HepG2 (cell line): ENCODE results near the gene FGD6. TPM values are rescaled to one million over a fixed set of nuclear protein-coding genes. Genes with fewer than 3 reads are reported as not detected.

Experiments used
- ATAC-seq: fragments of 200-7000 bp; cut with Tn5 transposase; 3 replicates; pipeline ENCODE4 v1.9.1; 2020; ENCODE audit warnings: mild to moderate bottlenecking, moderate library complexity
- BruUV-seq: library from RNA; stranded (reverse); fragments of 400-500 nt; replicated peaks from 2 replicates; lab custom pipeline; 2021; lab: Mats Ljungman, UMichigan
- CTCF ChIA-PET: fragments of 300-600 bp; formaldehyde crosslinking; extraction: SDS; loops from one replicate; lab custom pipeline; 2021; ENCODE audit warnings: low total read pairs, inconsistent platforms, low intra/inter-chr PET ratio; lab: Yijun Ruan, JAX
- POLR2A ChIA-PET: fragments of 350-600 bp; sonication (Branson Sonifier 250); formaldehyde crosslinking; loops from one replicate; lab custom pipeline; 2020; ENCODE audit warnings: antibody characterized with exemption, inconsistent platforms; lab: Yijun Ruan, JAX
- DNase-seq: peaks from one replicate; pipeline ENCODE4 v3.0.0-alpha.2; 2015; ENCODE audit warnings: low spot score
- FAIRE-seq: peaks from 3 replicates; lab custom pipeline; 2011; peaks lifted over from hg19 to GRCh38; lab: Jason Lieb, UNC
- H2AFZ ChIP-seq: one replicate; pipeline ENCODE4 v1.6.1; 2011; ENCODE audit warnings: low read length, inconsistent platforms
- H3K27ac ChIP-seq: fragments of 300-600 bp; 3 replicates; pipeline ENCODE4 v1.8.0; 2011; ENCODE audit warnings: mixed run types, mild to moderate bottlenecking, mixed read lengths, low read length, inconsistent platforms; ENCODE audit not compliant: insufficient read depth; ENCODE audit errors: extremely low read length
- H3K27me3 ChIP-seq, 2 experiments: fragments of 200-600 bp in 1 of 2; 2 replicates in 1 of 2; 3 replicates in 1 of 2; pipeline versions ENCODE4 v1.6.0 to v1.8.0; 2011; ENCODE audit warnings: low read length in 2 of 2, mild to moderate bottlenecking in 2 of 2, moderate library complexity in 2 of 2, inconsistent platforms in 1 of 2; ENCODE audit not compliant: insufficient read depth in 2 of 2, control insufficient read depth in 1 of 2
- H3K36me3 ChIP-seq, 2 experiments: fragments of 200-600 bp in 1 of 2; replicated peaks in 1 of 2; 2 replicates in 1 of 2; 3 replicates in 1 of 2; pipeline versions ENCODE4 v1.5.1 to v1.8.0; 2011; ENCODE audit warnings: low read length in 2 of 2, inconsistent platforms in 1 of 2; ENCODE audit not compliant: insufficient read depth in 2 of 2, control insufficient read depth in 1 of 2
- H3K4me1 ChIP-seq: 2 replicates; pipeline ENCODE4 v1.5.1; 2012; ENCODE audit warnings: low read length, inconsistent platforms; ENCODE audit not compliant: insufficient read depth
- H3K4me2 ChIP-seq: 2 replicates; pipeline ENCODE4 v1.6.0; 2011; ENCODE audit warnings: low read depth, low read length, inconsistent platforms
- H3K4me3 ChIP-seq, 3 experiments: fragments of 200-600 bp in 1 of 3; sonication (generic), shearing (Covaris generic) in 1 of 3; replicated peaks in 1 of 3; 2 replicates each; pipeline ENCODE4 v1.5.1; 2011 to 2016; ENCODE audit warnings: low read length in 3 of 3, inconsistent platforms in 2 of 3, low read depth in 2 of 3, mild to moderate bottlenecking in 2 of 3, control low read depth in 1 of 3, mixed read lengths in 1 of 3; ENCODE audit not compliant: insufficient read depth in 1 of 3
- H3K79me2 ChIP-seq: one replicate; pipeline ENCODE4 v1.6.1; 2011; ENCODE audit warnings: low read length, inconsistent platforms; ENCODE audit not compliant: insufficient read depth
- H3K9ac ChIP-seq: 2 replicates; pipeline ENCODE4 v1.6.0; 2011; ENCODE audit warnings: mild to moderate bottlenecking, low read depth, low read length, inconsistent platforms; ENCODE audit not compliant: insufficient read depth
- H3K9me3 ChIP-seq: 2 replicates; pipeline ENCODE4 v1.5.1; 2012; ENCODE audit warnings: mild to moderate bottlenecking, low read length
- H4K20me1 ChIP-seq: 2 replicates; pipeline ENCODE4 v1.6.0; 2011; ENCODE audit warnings: inconsistent platforms, mild to moderate bottlenecking, low read length, moderate library complexity; ENCODE audit not compliant: insufficient read depth
- NCOA2 ChIP-seq: sonication (generic); formaldehyde crosslinking; IDR thresholded peaks from 2 replicates; pipeline ENCODE4 v1.8.0; 2022; ENCODE audit warnings: inconsistent platforms
- NCOR1 ChIP-seq: fragments of 200-600 bp; sonication (generic); IDR thresholded peaks from 2 replicates; pipeline ENCODE4 v1.7.0; 2017; ENCODE audit warnings: antibody characterized with exemption, low read length, borderline replicate concordance
- NONO ChIP-seq, 2 experiments: fragments of 450-650 bp in 1 of 2; sonication (generic) in 1 of 2; formaldehyde crosslinking in 1 of 2; IDR thresholded peaks in 1 of 2; conservative IDR thresholded peaks in 1 of 2; 2 replicates each; pipeline versions ENCODE4 v1.6.1 to v1.8.0; 2017 to 2022; ENCODE audit warnings: mild to moderate bottlenecking in 1 of 2, missing genetic modification reagents in 1 of 2, moderate library complexity in 1 of 2
- PITX1 ChIP-seq: sonication (generic); formaldehyde crosslinking; IDR thresholded peaks from 2 replicates; pipeline ENCODE4 v1.5.1; 2020; ENCODE audit warnings: mild to moderate bottlenecking, missing genetic modification reagents
- STAT5B ChIP-seq: sonication (generic); formaldehyde crosslinking; IDR thresholded peaks from 2 replicates; pipeline ENCODE4 v1.4.0; 2020; ENCODE audit warnings: missing genetic modification reagents
- ZFP41 ChIP-seq: sonication (generic); formaldehyde crosslinking; IDR thresholded peaks from 2 replicates; pipeline ENCODE4 v1.4.0; 2020; ENCODE audit warnings: mild to moderate bottlenecking, missing genetic modification reagents, borderline replicate concordance
- ZNF121 ChIP-seq: sonication (generic); formaldehyde crosslinking; IDR thresholded peaks from 2 replicates; pipeline ENCODE4 v1.5.0; 2020; ENCODE audit warnings: mild to moderate bottlenecking, missing genetic modification reagents
- ZNF761 ChIP-seq: sonication (generic); formaldehyde crosslinking; conservative IDR thresholded peaks from 2 replicates; pipeline ENCODE4 v1.4.0; 2020; ENCODE audit warnings: mild to moderate bottlenecking, missing genetic modification reagents
- WGBS: methylation state at CpG from one replicate; pipeline ENCODE4 v1.1.6; 2017; ENCODE audit warnings: low lambda C conversion rate; 5-methylcytosine and 5-hydroxymethylcytosine counted together
- in situ Hi-C: cut with HindIII; loops from 2 replicates; pipeline ENCODE4 v1.10.0; 2017; ENCODE audit warnings: low pct_unique_long_range_greater_than_20kb; ENCODE audit not compliant: extremely low pct_ligation_motif_present
- intact Hi-C: fragments of 100-400 bp; cut with micrococcal nuclease; formaldehyde crosslinking; loops from one replicate; pipeline ENCODE4 v1.10.0; 2022; ENCODE audit not compliant: unreplicated experiment
- polyA plus RNA-seq, 8 experiments: library from polyadenylated mRNA; depleted of rRNA in 3 of 8; stranded (reverse) in 7 of 8; unstranded in 1 of 8; fragments of >200 nt; fragmentation: Illumina TruSeq in 4 of 8; extraction: Trizol in 4 of 8; gene quantifications; 2 replicates each; pipeline versions ENCODE4 v1.2.1 to v1.2.3, GENCODE V29; 2011 to 2016; ENCODE audit warnings: low read depth in 4 of 8, missing spikeins in 1 of 8, mixed read lengths in 1 of 8; ENCODE audit not compliant: insufficient read depth in 1 of 8
- total RNA-seq, 5 experiments: library from RNA; depleted of rRNA; stranded (reverse); fragments of >200 nt; fragmentation: Illumina TruSeq; extraction: Trizol; gene quantifications; 2 replicates each; pipeline ENCODE4 v1.2.3, GENCODE V29; 2016; ENCODE audit warnings: low read depth in 1 of 5
- TF ChIP-seq, protein P1 (sequence below): sonication (generic); formaldehyde crosslinking; conservative IDR thresholded peaks from 2 replicates; pipeline ENCODE4 v1.4.0; 2020; ENCODE audit warnings: mild to moderate bottlenecking, missing genetic modification reagents, moderate library complexity
- TF ChIP-seq, protein P2 (sequence below): sonication (generic); formaldehyde crosslinking; IDR thresholded peaks from 2 replicates; pipeline ENCODE4 v1.5.0; 2020; ENCODE audit warnings: mild to moderate bottlenecking, missing genetic modification reagents
- TF ChIP-seq, protein P3 (sequence below): sonication (generic); formaldehyde crosslinking; IDR thresholded peaks from 2 replicates; pipeline ENCODE4 v1.4.0; 2020; ENCODE audit warnings: missing genetic modification reagents
- TF ChIP-seq, protein P4 (sequence below): sonication (generic); formaldehyde crosslinking; IDR thresholded peaks from 2 replicates; pipeline ENCODE4 v1.4.0; 2020; ENCODE audit warnings: missing genetic modification reagents

Gene FGD6
- total and polyA plus RNA-seq, 2 of the 13 experiments (the other 11 are each of a cell fraction or from before 2014, with no cell fraction given): 2.2 to 4.3 TPM

DNA sequence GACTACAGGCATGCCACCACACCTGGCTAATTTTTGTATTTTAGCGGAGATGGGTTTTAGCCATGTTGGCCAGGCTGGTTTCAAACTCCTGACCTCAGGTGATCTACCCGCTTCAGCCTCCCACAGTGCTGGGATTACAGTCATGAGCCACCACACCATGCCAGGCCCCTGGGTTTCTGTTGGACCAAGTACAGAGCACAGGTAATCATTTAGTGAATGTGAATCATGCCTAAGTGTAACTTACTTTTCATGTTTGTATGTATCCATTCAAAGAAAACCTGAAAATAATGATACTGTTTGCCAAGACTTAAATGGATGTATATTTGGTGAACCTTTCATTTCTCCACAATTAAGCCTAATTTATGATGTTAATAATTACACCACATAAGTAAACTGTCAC, 65.9 kb downstream of the FGD6 start (continued):
- TF ChIP-seq, protein P1, sequence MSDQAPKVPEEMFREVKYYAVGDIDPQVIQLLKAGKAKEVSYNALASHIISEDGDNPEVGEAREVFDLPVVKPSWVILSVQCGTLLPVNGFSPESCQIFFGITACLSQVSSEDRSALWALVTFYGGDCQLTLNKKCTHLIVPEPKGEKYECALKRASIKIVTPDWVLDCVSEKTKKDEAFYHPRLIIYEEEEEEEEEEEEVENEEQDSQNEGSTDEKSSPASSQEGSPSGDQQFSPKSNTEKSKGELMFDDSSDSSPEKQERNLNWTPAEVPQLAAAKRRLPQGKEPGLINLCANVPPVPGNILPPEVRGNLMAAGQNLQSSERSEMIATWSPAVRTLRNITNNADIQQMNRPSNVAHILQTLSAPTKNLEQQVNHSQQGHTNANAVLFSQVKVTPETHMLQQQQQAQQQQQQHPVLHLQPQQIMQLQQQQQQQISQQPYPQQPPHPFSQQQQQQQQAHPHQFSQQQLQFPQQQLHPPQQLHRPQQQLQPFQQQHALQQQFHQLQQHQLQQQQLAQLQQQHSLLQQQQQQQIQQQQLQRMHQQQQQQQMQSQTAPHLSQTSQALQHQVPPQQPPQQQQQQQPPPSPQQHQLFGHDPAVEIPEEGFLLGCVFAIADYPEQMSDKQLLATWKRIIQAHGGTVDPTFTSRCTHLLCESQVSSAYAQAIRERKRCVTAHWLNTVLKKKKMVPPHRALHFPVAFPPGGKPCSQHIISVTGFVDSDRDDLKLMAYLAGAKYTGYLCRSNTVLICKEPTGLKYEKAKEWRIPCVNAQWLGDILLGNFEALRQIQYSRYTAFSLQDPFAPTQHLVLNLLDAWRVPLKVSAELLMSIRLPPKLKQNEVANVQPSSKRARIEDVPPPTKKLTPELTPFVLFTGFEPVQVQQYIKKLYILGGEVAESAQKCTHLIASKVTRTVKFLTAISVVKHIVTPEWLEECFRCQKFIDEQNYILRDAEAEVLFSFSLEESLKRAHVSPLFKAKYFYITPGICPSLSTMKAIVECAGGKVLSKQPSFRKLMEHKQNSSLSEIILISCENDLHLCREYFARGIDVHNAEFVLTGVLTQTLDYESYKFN: no peak
- TF ChIP-seq ZNF761 (CRISPR knock-in tag) (no peak), ZNF121 (CRISPR knock-in tag) (no peak)
- TF ChIP-seq, protein P2, sequence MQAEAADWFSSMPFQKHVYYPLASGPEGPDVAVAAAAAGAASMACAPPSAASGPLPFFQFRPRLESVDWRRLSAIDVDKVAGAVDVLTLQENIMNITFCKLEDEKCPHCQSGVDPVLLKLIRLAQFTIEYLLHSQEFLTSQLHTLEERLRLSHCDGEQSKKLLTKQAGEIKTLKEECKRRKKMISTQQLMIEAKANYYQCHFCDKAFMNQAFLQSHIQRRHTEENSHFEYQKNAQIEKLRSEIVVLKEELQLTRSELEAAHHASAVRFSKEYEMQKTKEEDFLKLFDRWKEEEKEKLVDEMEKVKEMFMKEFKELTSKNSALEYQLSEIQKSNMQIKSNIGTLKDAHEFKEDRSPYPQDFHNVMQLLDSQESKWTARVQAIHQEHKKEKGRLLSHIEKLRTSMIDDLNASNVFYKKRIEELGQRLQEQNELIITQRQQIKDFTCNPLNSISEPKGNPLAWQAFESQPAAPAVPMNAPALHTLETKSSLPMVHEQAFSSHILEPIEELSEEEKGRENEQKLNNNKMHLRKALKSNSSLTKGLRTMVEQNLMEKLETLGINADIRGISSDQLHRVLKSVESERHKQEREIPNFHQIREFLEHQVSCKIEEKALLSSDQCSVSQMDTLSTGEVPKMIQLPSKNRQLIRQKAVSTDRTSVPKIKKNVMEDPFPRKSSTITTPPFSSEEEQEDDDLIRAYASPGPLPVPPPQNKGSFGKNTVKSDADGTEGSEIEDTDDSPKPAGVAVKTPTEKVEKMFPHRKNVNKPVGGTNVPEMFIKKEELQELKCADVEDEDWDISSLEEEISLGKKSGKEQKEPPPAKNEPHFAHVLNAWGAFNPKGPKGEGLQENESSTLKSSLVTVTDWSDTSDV (CRISPR knock-in tag): no peak

DNA sequence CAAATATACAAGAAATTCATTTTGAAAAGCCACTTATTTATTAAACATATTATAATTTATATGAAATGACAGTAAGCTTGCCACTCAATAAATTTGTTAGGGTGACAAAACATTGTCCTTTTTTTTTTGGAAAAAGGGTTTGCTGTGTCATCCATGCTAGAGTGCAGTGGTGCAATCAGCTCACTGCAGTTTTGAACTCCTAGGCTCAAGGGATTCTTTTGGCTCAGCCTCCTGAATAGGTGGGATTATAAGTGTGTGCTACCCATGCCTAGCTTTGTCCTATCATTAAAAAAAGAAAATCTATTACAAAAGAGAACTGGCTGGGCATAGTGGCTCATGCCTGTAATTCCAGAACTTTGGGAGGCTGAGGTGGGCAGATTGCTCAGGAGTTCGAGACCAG, 66.8 kb downstream of the FGD6 start:
- CTCF ChIA-PET: no interaction called here
- FAIRE-seq: no peak
- WGBS: 100% methylated on average over 1 of the region's 1 CpG

More for the DNA sequence above, 66.8 kb downstream of the FGD6 start:
- no peaks in the 10 kb centered on the region for H4K20me1 ChIP-seq
- H2AFZ ChIP-seq: no peak overlapping the region
- peaks cover 8% of the 10 kb centered on the region; the same call in 1 of the 2 replicates for H3K4me1 ChIP-seq
- no peaks in the 10 kb centered on the region for H3K9me3 ChIP-seq
- H3K27me3 ChIP-seq: no peaks in the 10 kb centered on the region
- no peak overlapping the region for H3K27ac ChIP-seq
- ATAC-seq: no peak
- BruUV-seq: no TSS peak
- H3K9ac ChIP-seq: no peak overlapping the region
- intact Hi-C loops: no loop called here
- no peak for DNase-seq
- no peaks in the 10 kb centered on the region for H3K36me3 ChIP-seq
- no peaks in the 10 kb centered on the region for H3K79me2 ChIP-seq
- in situ Hi-C loops: no loop called here
- H3K4me3 ChIP-seq: no peak overlapping the region
- TF ChIP-seq NONO (IDR thresholded peaks at IDR 0.05) (no peak), NONO (CRISPR knock-in tag; conservative IDR thresholded peaks at IDR 0.05) (no peak), NCOA2 (CRISPR knock-in tag) (no peak), NCOR1 (no peak), STAT5B (CRISPR knock-in tag) (no peak), PITX1 (CRISPR knock-in tag) (no peak), ZFP41 (CRISPR knock-in tag) (no peak)
- TF ChIP-seq, protein P3, sequence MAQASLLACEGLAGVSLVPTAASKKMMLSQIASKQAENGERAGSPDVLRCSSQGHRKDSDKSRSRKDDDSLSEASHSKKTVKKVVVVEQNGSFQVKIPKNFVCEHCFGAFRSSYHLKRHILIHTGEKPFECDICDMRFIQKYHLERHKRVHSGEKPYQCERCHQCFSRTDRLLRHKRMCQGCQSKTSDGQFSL: no peak
- TF ChIP-seq, protein P4, sequence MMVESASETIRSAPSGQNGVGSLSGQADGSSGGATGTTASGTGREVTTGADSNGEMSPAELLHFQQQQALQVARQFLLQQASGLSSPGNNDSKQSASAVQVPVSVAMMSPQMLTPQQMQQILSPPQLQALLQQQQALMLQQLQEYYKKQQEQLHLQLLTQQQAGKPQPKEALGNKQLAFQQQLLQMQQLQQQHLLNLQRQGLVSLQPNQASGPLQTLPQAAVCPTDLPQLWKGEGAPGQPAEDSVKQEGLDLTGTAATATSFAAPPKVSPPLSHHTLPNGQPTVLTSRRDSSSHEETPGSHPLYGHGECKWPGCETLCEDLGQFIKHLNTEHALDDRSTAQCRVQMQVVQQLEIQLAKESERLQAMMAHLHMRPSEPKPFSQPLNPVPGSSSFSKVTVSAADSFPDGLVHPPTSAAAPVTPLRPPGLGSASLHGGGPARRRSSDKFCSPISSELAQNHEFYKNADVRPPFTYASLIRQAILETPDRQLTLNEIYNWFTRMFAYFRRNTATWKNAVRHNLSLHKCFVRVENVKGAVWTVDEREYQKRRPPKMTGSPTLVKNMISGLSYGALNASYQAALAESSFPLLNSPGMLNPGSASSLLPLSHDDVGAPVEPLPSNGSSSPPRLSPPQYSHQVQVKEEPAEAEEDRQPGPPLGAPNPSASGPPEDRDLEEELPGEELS (CRISPR knock-in tag): no peak
- TF ChIP-seq, all 625 proteins: peak for 0
- POLR2A ChIA-PET: no interaction called here
- H3K4me2 ChIP-seq: no peak overlapping the region
